PC-9 (cell line): Measurements from ENCODE around the gene CSK. TPM values are rescaled to one million over a fixed set of nuclear protein-coding genes. Genes with fewer than 3 reads are reported as not detected.

Experiments
- BruUV-seq: library from RNA; stranded (reverse); fragments of 400-500 nt; replicated peaks from 2 replicates; lab custom pipeline; 2021; lab: Mats Ljungman, UMichigan
- CTCF ChIA-PET: fragments of 300-600 bp; sonication (Branson Sonifier 250); formaldehyde crosslinking; loops from one replicate; lab custom pipeline; 2022; ENCODE audit warnings: antibody characterized with exemption; lab: Charles Lee
- POLR2A ChIA-PET: fragments of 300-600 bp; sonication (Branson Sonifier 250); formaldehyde crosslinking; loops from one replicate; lab custom pipeline; 2022; ENCODE audit warnings: antibody characterized with exemption; ENCODE audit not compliant: unreplicated experiment; lab: Charles Lee
- DNase-seq, 2 experiments: peaks; one replicate each; pipeline versions ENCODE4 v3.0.0 to v3.0.0-alpha.2; 2015 to 2022; ENCODE audit warnings: mixed read lengths in 1 of 2
- H2AFZ ChIP-seq: fragments of 200-600 bp; sonication (generic); 2 replicates; pipeline ENCODE4 v1.8.1; 2017; ENCODE audit warnings: antibody characterized with exemption
- H3F3A ChIP-seq: fragments of 200-600 bp; sonication (generic); 2 replicates; pipeline ENCODE4 v1.8.1; 2017; ENCODE audit warnings: antibody characterized with exemption, mild to moderate bottlenecking, low read depth; ENCODE audit not compliant: insufficient read depth
- H3K27ac ChIP-seq: fragments of 200-600 bp; sonication (generic); 2 replicates; pipeline ENCODE4 v1.6.1; 2016; ENCODE audit warnings: mixed run types
- H3K27me3 ChIP-seq: fragments of 200-600 bp; sonication (generic); 2 replicates; pipeline ENCODE4 v1.6.1; 2016; ENCODE audit warnings: low read depth, mixed run types; ENCODE audit not compliant: insufficient read depth
- H3K36me3 ChIP-seq: fragments of 200-600 bp; sonication (generic); 2 replicates; pipeline ENCODE4 v1.6.1; 2016; ENCODE audit warnings: low read depth, mixed run types
- H3K4me1 ChIP-seq: fragments of 200-600 bp; sonication (generic); replicated peaks from 2 replicates; pipeline ENCODE4 v1.6.1; 2016; ENCODE audit warnings: mixed run types; ENCODE audit not compliant: insufficient read depth
- H3K4me2 ChIP-seq: fragments of 200-600 bp; sonication (generic); 2 replicates; pipeline ENCODE4 v1.6.1; 2017; ENCODE audit warnings: mixed run types
- H3K4me3 ChIP-seq: fragments of 200-600 bp; sonication (generic); 2 replicates; pipeline ENCODE4 v1.6.1; 2016; ENCODE audit warnings: mixed run types
- H3K79me2 ChIP-seq: fragments of 200-600 bp; sonication (generic); 2 replicates; pipeline ENCODE4 v1.6.1; 2017; ENCODE audit warnings: low read depth, mixed run types
- H3K9me2 ChIP-seq: fragments of 200-600 bp; sonication (generic); 2 replicates; pipeline ENCODE4 v1.8.1; 2017; ENCODE audit warnings: mild to moderate bottlenecking; ENCODE audit not compliant: insufficient read depth
- H3K9me3 ChIP-seq: fragments of 200-600 bp; sonication (generic); 2 replicates; pipeline ENCODE4 v1.8.1; 2016; ENCODE audit warnings: low read depth; ENCODE audit not compliant: insufficient read depth
- H4K20me1 ChIP-seq: fragments of 200-600 bp; sonication (generic); 2 replicates; pipeline ENCODE4 v1.8.1; 2017; ENCODE audit not compliant: insufficient read depth
- EZH2 ChIP-seq: fragments of 200-600 bp; sonication (generic); IDR thresholded peaks from 2 replicates; pipeline ENCODE4 v1.8.0; 2017; ENCODE audit warnings: antibody characterized with exemption, low read depth
- intact Hi-C: fragments of 100-400 bp; cut with micrococcal nuclease; formaldehyde crosslinking; loops from one replicate; pipeline ENCODE4 v1.10.0; 2022; ENCODE audit not compliant: unreplicated experiment
- total RNA-seq: library from RNA; stranded (reverse); gene quantifications from 2 replicates; pipeline ENCODE4 v1.2.3, GENCODE V29; 2021
- TF ChIP-seq, protein P1 (sequence below): fragments of 200-600 bp; sonication (generic); conservative IDR thresholded peaks from 2 replicates; pipeline ENCODE4 v1.6.1; 2017; ENCODE audit warnings: mixed run types, antibody characterized with exemption, mild to moderate bottlenecking, moderate library complexity

CSK gene
- total RNA-seq, 1 experiment from 2014 or later, result 78.3 TPM

DNA sequence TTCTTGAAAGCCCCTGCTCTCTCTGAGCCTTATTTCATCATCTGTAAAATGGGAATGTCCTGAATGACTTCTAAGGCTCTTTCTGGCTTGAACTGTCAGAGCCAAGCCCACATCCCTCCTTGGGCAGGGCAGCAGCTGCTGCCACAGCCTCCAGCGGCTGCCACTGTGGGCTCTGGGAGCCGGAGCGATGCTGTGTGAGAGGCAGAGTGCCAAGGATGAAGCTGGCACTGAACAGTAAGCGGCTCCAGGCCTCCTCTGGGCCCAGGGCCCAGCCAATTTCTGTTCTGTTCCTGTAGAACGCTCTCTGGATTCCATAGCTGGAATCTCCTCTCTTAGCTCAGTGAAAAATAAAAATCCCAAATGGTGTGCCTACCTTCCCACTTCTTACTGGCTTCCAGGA lies 49.0 kb downstream of the CSK start:
- intact Hi-C loops, result no loop called here
- Histone ChIP-seq H3K27me3 (no peaks in the 10 kb centered on the region), H3K79me2 (no peaks in the 10 kb centered on the region), H2AFZ (no peak overlapping the region), H3K4me3 (no peak overlapping the region), H3F3A (peaks cover 6% of the 10 kb centered on the region; the same call in 1 of the 2 replicates), H3K9me2 (no peaks in the 10 kb centered on the region), H3K9me3 (no peaks in the 10 kb centered on the region), H3K4me1 (peaks cover 14% of the 10 kb centered on the region), H3K4me2 (no peak overlapping the region), H4K20me1 (no peaks in the 10 kb centered on the region), H3K27ac (no peak overlapping the region), H3K36me3 (no peaks in the 10 kb centered on the region)
- BruUV-seq, result no TSS peak
- CTCF ChIA-PET, result interaction anchor here (0.7 kb wide), 1 partner anchor 332 kb away, joined by 3 read pairs; no protein-coding TSS in a partner anchor
- POLR2A ChIA-PET, result no interaction called here
- TF ChIP-seq, protein P1, sequence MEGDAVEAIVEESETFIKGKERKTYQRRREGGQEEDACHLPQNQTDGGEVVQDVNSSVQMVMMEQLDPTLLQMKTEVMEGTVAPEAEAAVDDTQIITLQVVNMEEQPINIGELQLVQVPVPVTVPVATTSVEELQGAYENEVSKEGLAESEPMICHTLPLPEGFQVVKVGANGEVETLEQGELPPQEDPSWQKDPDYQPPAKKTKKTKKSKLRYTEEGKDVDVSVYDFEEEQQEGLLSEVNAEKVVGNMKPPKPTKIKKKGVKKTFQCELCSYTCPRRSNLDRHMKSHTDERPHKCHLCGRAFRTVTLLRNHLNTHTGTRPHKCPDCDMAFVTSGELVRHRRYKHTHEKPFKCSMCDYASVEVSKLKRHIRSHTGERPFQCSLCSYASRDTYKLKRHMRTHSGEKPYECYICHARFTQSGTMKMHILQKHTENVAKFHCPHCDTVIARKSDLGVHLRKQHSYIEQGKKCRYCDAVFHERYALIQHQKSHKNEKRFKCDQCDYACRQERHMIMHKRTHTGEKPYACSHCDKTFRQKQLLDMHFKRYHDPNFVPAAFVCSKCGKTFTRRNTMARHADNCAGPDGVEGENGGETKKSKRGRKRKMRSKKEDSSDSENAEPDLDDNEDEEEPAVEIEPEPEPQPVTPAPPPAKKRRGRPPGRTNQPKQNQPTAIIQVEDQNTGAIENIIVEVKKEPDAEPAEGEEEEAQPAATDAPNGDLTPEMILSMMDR, result no peak
- no peak for TF ChIP-seq EZH2
- DNase-seq, result no peak

GRCh38 chr15:74831813-74832495 lies 50.1 kb downstream of the CSK start:
- ChIA-PET POLR2A (no interaction called here), CTCF (no interaction called here)
- H3K4me2 ChIP-seq, result no peak overlapping the region
- intact Hi-C loops, result no loop called here
- no peaks in the 10 kb centered on the region for H3K79me2 ChIP-seq
- H3F3A ChIP-seq, result peaks cover 6% of the 10 kb centered on the region; the same call in 1 of the 2 replicates
- H3K4me3 ChIP-seq, result no peak overlapping the region
- no peak overlapping the region for H2AFZ ChIP-seq
- no peaks in the 10 kb centered on the region for H3K9me2 ChIP-seq
- H4K20me1 ChIP-seq, result no peaks in the 10 kb centered on the region; the same call in 1 of the 2 replicates
- H3K27ac ChIP-seq, result no peak overlapping the region
- no peaks in the 10 kb centered on the region for H3K9me3 ChIP-seq
- DNase-seq, result peak in 1 of 2 experiments; percentile 34
- H3K27me3 ChIP-seq, result no peaks in the 10 kb centered on the region
- H3K4me1 ChIP-seq, result peaks cover 14% of the 10 kb centered on the region
- TF ChIP-seq, protein P1, result no peak
- no peaks in the 10 kb centered on the region for H3K36me3 ChIP-seq
- no TSS peak for BruUV-seq

DNA sequence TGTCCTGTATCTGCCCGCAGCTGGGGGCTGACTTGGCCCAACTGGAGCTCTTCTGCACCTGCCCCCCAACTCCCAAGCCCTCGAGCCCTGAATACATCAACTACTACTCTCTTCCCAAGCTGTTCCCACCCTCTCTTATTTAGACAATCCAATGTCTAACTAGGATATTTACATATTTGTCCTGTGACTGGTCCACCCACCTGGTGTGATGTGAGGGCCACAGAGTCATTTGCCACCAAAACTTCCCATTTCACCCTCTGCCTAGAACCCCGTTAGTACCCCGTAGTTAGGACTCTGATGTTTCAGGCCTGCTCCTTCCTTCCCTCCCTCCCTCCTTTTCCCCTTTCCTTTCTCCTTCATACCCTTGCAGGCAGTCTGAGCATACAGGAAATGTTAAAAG lies 50.9 kb downstream of the CSK start:
- Histone ChIP-seq H3K4me2 (no peak overlapping the region), H3K9me3 (no peaks in the 10 kb centered on the region), H3K9me2 (no peaks in the 10 kb centered on the region), H3K27ac (no peak overlapping the region), H3K4me3 (no peak overlapping the region), H3K4me1 (peaks cover 14% of the 10 kb centered on the region), H3F3A (peaks cover 6% of the 10 kb centered on the region; the same call in 1 of the 2 replicates), H3K79me2 (no peaks in the 10 kb centered on the region), H3K27me3 (no peaks in the 10 kb centered on the region), H3K36me3 (no peaks in the 10 kb centered on the region), H2AFZ (no peak overlapping the region), H4K20me1 (no peaks in the 10 kb centered on the region; the same call in 1 of the 2 replicates)
- CTCF ChIA-PET, result no interaction called here
- intact Hi-C loops, result no loop called here
- DNase-seq, result no peak
- TF ChIP-seq, protein P1, result no peak
- no peak for TF ChIP-seq EZH2
- BruUV-seq, result no TSS peak
- POLR2A ChIA-PET, result no interaction called here
